Measurements from ENCODE around the gene IGFBP7. TPM values are rescaled to one million over a fixed set of nuclear protein-coding genes. Genes with fewer than 3 reads are reported as not detected.

IGFBP7 gene
- polyA plus RNA-seq (2013, experiment 1 of 2): 7.2 TPM
- polyA plus RNA-seq (2013, experiment 2 of 2): 9.7 TPM

GRCh38 chr4:57109847-57110639 lies at the start of gene IGFBP7:
TSS of gene IGFBP7 (minus strand) at chr4:57110385. CDS start at chr4:57110351, 34 bp downstream.
- H3K27me3 ChIP-seq (ENCODE audit: insufficient read depth, low read length): peaks cover 67% of the 10 kb centered on the region
- H3K4me1 ChIP-seq (ENCODE audit: insufficient read depth, low read length): peaks cover 9% of the 10 kb centered on the region
- H3K36me3 ChIP-seq (ENCODE audit: insufficient read depth, low read length): no peaks in the 10 kb centered on the region
- under 1% methylated on average over 101 of the region's 101 CpGs for WGBS
- H3K4me3 ChIP-seq (ENCODE audit: low read length): peak within 1 kb of the TSS; percentile 48
- no peaks in the 10 kb centered on the region for H3K9me3 ChIP-seq (ENCODE audit: insufficient read depth, low read depth, low read length)
- H3K9ac ChIP-seq (ENCODE audit: low read depth, low read length): peak within 1 kb of the TSS; percentile 45; the same call in 1 of the 2 replicates
- no peak within 1 kb of the TSS for H3K27ac ChIP-seq (ENCODE audit: low read depth, low read length)

GRCh38 chr4:57159866-57160265 lies 49.7 kb upstream of the IGFBP7 start:
- H3K36me3 ChIP-seq (ENCODE audit: insufficient read depth, low read length): no peaks in the 10 kb centered on the region
- H3K4me3 ChIP-seq (ENCODE audit: low read length): no peak overlapping the region
- 77% methylated on average over 1 of the region's 1 CpG for WGBS
- peaks cover 6% of the 10 kb centered on the region for H3K4me1 ChIP-seq (ENCODE audit: insufficient read depth, low read length)
- H3K9ac ChIP-seq (ENCODE audit: low read depth, low read length): no peak overlapping the region
- H3K27me3 ChIP-seq (ENCODE audit: insufficient read depth, low read length): peaks cover 11% of the 10 kb centered on the region
- H3K27ac ChIP-seq (ENCODE audit: low read depth, low read length): no peak overlapping the region
- H3K9me3 ChIP-seq (ENCODE audit: insufficient read depth, low read depth, low read length): peaks cover 8% of the 10 kb centered on the region

GRCh38 chr4:57158762-57159161 lies 48.6 kb upstream of the IGFBP7 start:
- no peak overlapping the region for H3K27ac ChIP-seq (ENCODE audit: low read depth, low read length)
- peaks cover 8% of the 10 kb centered on the region; the same call in 1 of the 2 replicates for H3K4me1 ChIP-seq (ENCODE audit: insufficient read depth, low read length)
- H3K9me3 ChIP-seq (ENCODE audit: insufficient read depth, low read depth, low read length): peaks cover 8% of the 10 kb centered on the region
- H3K4me3 ChIP-seq (ENCODE audit: low read length): no peak overlapping the region
- peaks cover 3% of the 10 kb centered on the region; the same call in 1 of the 2 replicates for H3K27me3 ChIP-seq (ENCODE audit: insufficient read depth, low read length)
- 91% methylated on average over 1 of the region's 1 CpG for WGBS
- no peaks in the 10 kb centered on the region for H3K36me3 ChIP-seq (ENCODE audit: insufficient read depth, low read length)
- H3K9ac ChIP-seq (ENCODE audit: low read depth, low read length): no peak overlapping the region

- 72% methylated on average over 2 of the region's 2 CpGs for WGBS
- Histone ChIP-seq H3K9me3 (ENCODE audit: insufficient read depth, low read depth, low read length) (peaks cover 8% of the 10 kb centered on the region), H3K4me3 (ENCODE audit: low read length) (no peak overlapping the region), H3K36me3 (ENCODE audit: insufficient read depth, low read length) (no peaks in the 10 kb centered on the region), H3K4me1 (ENCODE audit: insufficient read depth, low read length) (peaks cover 8% of the 10 kb centered on the region; the same call in 1 of the 2 replicates), H3K27ac (ENCODE audit: low read depth, low read length) (no peak overlapping the region), H3K27me3 (ENCODE audit: insufficient read depth, low read length) (peaks cover 3% of the 10 kb centered on the region; the same call in 1 of the 2 replicates), H3K9ac (ENCODE audit: low read depth, low read length) (no peak overlapping the region)
Observed at GRCh38 chr4:57158221-57158620, 48.0 kb upstream of the IGFBP7 start.

- Histone ChIP-seq H3K36me3 (ENCODE audit: insufficient read depth, low read length) (no peaks in the 10 kb centered on the region), H3K27ac (ENCODE audit: low read depth, low read length) (no peak overlapping the region), H3K4me3 (ENCODE audit: low read length) (no peak overlapping the region), H3K9me3 (ENCODE audit: insufficient read depth, low read depth, low read length) (peaks cover 8% of the 10 kb centered on the region), H3K9ac (ENCODE audit: low read depth, low read length) (no peak overlapping the region), H3K27me3 (ENCODE audit: insufficient read depth, low read length) (peaks cover 3% of the 10 kb centered on the region; the same call in 1 of the 2 replicates), H3K4me1 (ENCODE audit: insufficient read depth, low read length) (peaks cover 8% of the 10 kb centered on the region; the same call in 1 of the 2 replicates)
- WGBS: 92% methylated on average over 7 of the region's 8 CpGs
Observed at GRCh38 chr4:57157596-57158137, 47.5 kb upstream of the IGFBP7 start.

GRCh38 chr4:57156242-57156990 lies 46.2 kb upstream of the IGFBP7 start:
- H3K27ac ChIP-seq (ENCODE audit: low read depth, low read length): no peak overlapping the region
- H3K36me3 ChIP-seq (ENCODE audit: insufficient read depth, low read length): no peaks in the 10 kb centered on the region
- H3K4me1 ChIP-seq (ENCODE audit: insufficient read depth, low read length): peaks cover 8% of the 10 kb centered on the region; the same call in 1 of the 2 replicates
- H3K9me3 ChIP-seq (ENCODE audit: insufficient read depth, low read depth, low read length): peaks cover 4% of the 10 kb centered on the region; the same call in 1 of the 2 replicates
- no peak overlapping the region for H3K4me3 ChIP-seq (ENCODE audit: low read length)
- no peak overlapping the region for H3K9ac ChIP-seq (ENCODE audit: low read depth, low read length)
- 87% methylated on average over 7 of the region's 7 CpGs for WGBS
- peaks cover 3% of the 10 kb centered on the region; the same call in 1 of the 2 replicates for H3K27me3 ChIP-seq (ENCODE audit: insufficient read depth, low read length)

- Histone ChIP-seq H3K36me3 (ENCODE audit: insufficient read depth, low read length) (no peaks in the 10 kb centered on the region), H3K9ac (ENCODE audit: low read depth, low read length) (no peak overlapping the region), H3K27ac (ENCODE audit: low read depth, low read length) (peak overlapping the region; percentile 16; the same call in 1 of the 2 replicates), H3K27me3 (ENCODE audit: insufficient read depth, low read length) (peaks cover 3% of the 10 kb centered on the region; the same call in 1 of the 2 replicates), H3K4me1 (ENCODE audit: insufficient read depth, low read length) (peaks cover 8% of the 10 kb centered on the region; the same call in 1 of the 2 replicates), H3K9me3 (ENCODE audit: insufficient read depth, low read depth, low read length) (peaks cover 4% of the 10 kb centered on the region; the same call in 1 of the 2 replicates), H3K4me3 (ENCODE audit: low read length) (no peak overlapping the region)
- 55% methylated on average over 2 of the region's 3 CpGs for WGBS
Observed at GRCh38 chr4:57154926-57155325, 44.7 kb upstream of the IGFBP7 start.

- Histone ChIP-seq H3K9ac (ENCODE audit: low read depth, low read length) (no peak overlapping the region), H3K9me3 (ENCODE audit: insufficient read depth, low read depth, low read length) (peaks cover 4% of the 10 kb centered on the region; the same call in 1 of the 2 replicates), H3K27ac (ENCODE audit: low read depth, low read length) (no peak overlapping the region; the same call in 1 of the 2 replicates), H3K27me3 (ENCODE audit: insufficient read depth, low read length) (peaks cover 3% of the 10 kb centered on the region; the same call in 1 of the 2 replicates), H3K4me3 (ENCODE audit: low read length) (no peak overlapping the region), H3K36me3 (ENCODE audit: insufficient read depth, low read length) (no peaks in the 10 kb centered on the region), H3K4me1 (ENCODE audit: insufficient read depth, low read length) (peaks cover 8% of the 10 kb centered on the region; the same call in 1 of the 2 replicates)
- 62% methylated on average over 3 of the region's 4 CpGs for WGBS
Observed at GRCh38 chr4:57154191-57154590, 44.0 kb upstream of the IGFBP7 start.

GRCh38 chr4:57153207-57153606 lies 43.0 kb upstream of the IGFBP7 start:
- H3K9ac ChIP-seq (ENCODE audit: low read depth, low read length): no peak overlapping the region
- H3K4me3 ChIP-seq (ENCODE audit: low read length): no peak overlapping the region
- H3K36me3 ChIP-seq (ENCODE audit: insufficient read depth, low read length): no peaks in the 10 kb centered on the region
- H3K27me3 ChIP-seq (ENCODE audit: insufficient read depth, low read length): peaks cover 3% of the 10 kb centered on the region; the same call in 1 of the 2 replicates
- peaks cover 8% of the 10 kb centered on the region; the same call in 1 of the 2 replicates for H3K4me1 ChIP-seq (ENCODE audit: insufficient read depth, low read length)
- peaks cover 4% of the 10 kb centered on the region; the same call in 1 of the 2 replicates for H3K9me3 ChIP-seq (ENCODE audit: insufficient read depth, low read depth, low read length)
- WGBS: 94% methylated on average over 3 of the region's 3 CpGs
- H3K27ac ChIP-seq (ENCODE audit: low read depth, low read length): no peak overlapping the region

GRCh38 chr4:57151481-57151880 lies 41.3 kb upstream of the IGFBP7 start:
- Histone ChIP-seq H3K4me1 (ENCODE audit: insufficient read depth, low read length) (peaks cover 8% of the 10 kb centered on the region; the same call in 1 of the 2 replicates), H3K9ac (ENCODE audit: low read depth, low read length) (no peak overlapping the region), H3K36me3 (ENCODE audit: insufficient read depth, low read length) (no peaks in the 10 kb centered on the region), H3K4me3 (ENCODE audit: low read length) (no peak overlapping the region), H3K27ac (ENCODE audit: low read depth, low read length) (no peak overlapping the region), H3K27me3 (ENCODE audit: insufficient read depth, low read length) (peaks cover under 1% of the 10 kb centered on the region; the same call in 1 of the 2 replicates), H3K9me3 (ENCODE audit: insufficient read depth, low read depth, low read length) (peaks cover 4% of the 10 kb centered on the region; the same call in 1 of the 2 replicates)
- 85% methylated on average over 8 of the region's 8 CpGs for WGBS
